Activated CD8-positive, alpha-beta memory T cell treated with anti-CD3 and anti-CD28 coated beads, Interleukin-2, amount 50 U/mL, for 48 hours (primary cell): ENCODE measurements around the gene NOP9.
A peak's percentile ranks its signal among the peaks of the same experiment; 100 is the strongest.

Experiments
- DNase-seq: peaks from one replicate; pipeline ENCODE4 v3.0.0-alpha.2; 2020

Gene NOP9

DNA sequence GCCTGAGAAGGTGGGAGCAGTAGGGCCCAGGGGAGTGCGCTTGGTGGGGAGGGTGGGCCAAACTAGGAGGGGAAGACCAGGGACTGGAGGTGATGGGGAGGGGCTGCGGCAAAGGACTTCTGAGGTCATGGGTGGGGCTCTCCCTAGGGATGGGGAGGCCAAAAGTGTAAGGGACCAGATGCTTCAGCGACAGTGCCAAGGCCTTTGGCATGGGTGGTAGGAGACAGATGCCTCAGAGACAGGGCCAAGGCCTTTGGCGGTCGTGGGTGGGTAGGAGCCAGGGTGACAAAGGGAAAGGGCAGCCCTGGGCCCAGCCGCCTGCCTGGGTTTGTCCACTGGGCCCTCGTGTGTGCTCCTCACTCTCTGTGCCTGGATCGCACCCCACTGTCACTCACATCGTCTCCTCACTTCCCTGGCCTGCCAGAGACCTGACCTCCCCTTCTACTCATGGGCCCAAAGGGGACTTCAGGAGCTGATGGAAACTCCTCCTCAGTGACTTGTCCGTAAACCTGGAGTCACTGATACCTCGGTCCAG, 15.1 kb upstream of the NOP9 start:
- no peak for DNase-seq

DNA sequence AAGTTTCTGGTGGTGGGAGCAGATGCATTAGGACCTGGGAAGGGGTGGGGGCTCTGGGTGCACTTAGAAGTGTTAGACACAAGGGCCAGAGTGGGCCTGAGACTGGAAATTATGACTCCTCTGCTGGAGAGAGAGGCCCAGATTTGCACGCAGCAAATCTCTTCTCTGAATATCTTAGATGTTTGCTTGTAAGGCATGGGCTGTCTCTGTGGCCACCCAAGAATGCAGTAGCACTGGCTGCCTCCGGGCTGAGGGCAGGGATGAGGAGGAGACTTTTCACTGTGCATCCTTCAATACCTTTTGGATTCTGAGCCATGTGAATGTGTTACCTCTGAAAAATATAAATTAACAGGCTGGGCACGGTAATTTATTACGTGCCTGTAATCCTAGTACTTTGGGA, 14.3 kb upstream of the NOP9 start:
- no peak for DNase-seq

DNA sequence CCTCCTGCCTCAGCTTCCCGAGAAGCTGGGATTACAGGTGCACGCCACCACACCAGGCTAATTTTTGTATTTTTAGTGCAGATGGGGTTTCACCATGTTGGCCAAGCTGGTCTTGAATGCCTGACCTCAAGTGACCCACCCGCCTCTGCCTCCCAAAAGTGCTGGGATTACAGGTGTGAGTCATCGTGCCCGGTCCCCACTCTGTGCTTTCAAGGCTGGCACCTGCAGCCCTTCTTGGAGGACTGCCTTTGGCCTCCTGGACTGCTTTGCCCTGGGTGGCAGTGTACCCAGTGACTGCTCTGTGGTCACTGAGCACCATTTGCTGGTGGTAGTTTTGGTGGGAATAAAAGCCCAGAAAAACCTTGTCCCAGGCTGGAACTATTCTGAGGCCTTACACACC, 12.7 kb upstream of the NOP9 start:
- DNase-seq: no peak

DNA sequence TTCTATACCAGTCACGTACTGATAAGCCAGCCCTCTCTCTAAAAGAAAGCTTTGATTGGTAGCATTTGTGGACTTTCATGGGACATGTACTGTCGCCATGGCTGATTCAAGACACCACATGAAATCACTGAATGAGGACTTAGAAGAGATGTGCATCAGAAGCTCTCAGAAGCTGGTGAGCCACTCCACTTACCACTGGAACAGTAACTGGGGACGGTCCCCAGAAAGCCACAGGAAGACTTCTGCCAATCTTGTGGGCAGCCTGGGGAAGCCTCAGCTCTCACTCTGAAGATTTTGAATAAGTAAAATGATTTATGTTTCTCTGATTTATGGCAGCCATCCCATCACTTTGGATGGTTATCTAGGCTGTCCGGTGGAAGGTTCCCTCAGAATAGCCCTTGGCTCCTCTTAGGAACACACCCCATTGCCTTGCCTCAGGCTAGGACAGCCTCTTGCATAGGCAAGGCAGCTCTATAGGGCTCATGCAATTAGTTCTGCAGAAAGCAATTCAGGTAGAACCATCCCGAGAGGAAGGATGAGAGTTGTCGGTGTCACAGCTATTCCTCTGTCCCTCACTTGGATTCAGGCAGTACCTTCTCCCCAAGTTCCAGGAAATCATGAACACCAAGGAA, 9.9 kb upstream of the NOP9 start:
- peak; percentile 78 for DNase-seq

DNA sequence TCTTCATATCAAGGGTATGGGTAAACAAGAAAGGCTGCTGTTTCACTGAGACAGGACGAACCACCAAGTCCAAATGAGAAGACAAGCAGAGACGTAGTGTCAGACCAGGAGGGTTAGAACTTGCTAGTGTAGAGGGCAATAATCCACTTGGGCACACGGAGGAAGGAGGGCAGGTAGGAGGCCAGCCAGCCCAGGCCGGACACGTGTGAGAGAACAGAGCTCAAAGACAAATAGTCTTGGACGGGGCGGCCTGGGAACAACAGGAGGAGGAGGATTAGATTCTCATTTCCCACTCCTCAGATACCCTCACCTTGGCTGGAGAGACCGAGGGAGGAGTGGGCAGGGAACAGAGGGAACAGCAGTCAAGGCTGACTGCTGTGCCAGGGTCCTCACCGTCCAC, 8.9 kb upstream of the NOP9 start:
- DNase-seq: no peak

DNA sequence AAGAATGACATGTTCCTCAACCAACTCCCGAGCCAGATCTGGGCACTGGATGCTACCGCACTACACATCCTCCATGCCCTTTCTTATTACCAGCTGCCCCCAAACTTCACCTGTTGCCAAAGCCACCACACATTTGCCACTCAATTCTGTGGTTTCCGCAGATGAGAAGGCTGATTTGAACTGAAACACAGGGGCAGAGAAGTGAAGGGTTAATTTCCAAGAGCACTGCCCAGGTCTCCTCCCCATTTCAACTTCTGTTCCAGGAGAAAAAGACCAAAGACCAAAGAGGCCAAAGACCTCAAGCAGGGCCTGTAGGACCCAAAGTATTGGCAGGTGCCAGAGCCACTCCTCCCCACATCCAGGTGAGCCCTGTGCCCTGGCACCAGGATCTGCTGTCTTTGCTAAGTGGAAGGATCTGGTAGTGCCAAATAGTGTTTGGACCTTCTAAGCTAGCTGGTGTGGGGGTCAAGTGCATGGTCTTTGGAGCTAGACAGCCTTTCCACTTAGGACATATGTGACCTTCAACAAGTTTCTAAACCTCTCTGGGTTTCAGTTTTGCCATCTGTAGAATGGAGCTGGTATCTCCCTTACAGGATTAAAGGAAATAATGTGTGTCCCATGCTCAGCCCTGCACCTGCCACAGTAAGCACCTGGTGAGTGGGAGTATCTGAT, 8.1 kb upstream of the NOP9 start:
- DNase-seq: no peak

DNA sequence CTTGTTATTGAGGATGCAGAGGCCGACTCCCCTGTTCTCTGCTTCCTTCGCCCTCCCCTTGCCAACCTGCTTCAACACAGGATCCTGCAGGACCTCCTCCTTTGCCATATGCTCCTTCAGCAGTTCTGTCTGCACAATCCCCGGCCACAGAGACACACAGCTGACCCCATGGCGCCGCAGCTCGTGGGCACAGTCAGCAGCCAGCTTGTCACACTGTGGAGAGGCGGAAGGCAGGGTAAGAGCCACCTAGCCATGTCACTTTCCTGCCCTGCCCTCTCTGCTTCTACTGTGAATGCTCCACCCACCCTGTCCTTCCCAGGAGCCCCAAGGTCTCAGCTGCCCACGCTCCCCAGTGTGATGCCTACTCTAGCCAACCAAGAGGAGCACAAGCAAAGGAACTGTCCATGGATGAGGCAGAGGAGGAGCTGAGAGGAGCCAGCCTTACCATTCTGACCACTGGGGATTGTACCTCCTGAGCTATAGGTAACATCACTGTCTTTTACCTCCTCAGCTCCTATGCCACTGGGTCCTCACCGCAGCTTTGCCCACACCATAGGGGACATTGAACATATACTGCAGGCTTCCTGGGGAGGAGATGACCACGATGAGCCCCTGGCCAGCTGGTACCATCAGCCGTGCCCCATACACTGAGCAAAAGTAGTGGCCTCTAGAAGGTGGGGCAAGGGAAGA, 7.4 kb upstream of the NOP9 start:
- no peak for DNase-seq

DNA sequence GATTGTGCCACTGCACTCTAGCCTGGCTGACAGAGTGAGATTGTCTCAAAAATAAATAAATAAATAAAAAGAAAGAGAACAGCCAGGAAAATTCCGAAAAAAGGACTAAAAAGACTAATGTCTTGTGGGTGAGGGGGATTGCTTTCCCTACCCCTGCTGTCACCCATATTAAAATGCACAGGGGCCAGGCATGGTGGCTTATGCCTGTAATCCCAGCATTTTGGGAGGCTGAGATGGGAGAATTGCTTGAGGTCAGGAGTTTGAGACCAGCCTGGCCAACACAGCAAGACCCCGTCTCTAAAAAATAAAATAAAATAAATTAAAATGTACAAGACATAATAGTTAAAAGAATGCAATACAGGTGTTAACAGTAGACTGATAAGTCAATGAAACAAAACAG, 6.1 kb upstream of the NOP9 start:
- no peak for DNase-seq

DNA sequence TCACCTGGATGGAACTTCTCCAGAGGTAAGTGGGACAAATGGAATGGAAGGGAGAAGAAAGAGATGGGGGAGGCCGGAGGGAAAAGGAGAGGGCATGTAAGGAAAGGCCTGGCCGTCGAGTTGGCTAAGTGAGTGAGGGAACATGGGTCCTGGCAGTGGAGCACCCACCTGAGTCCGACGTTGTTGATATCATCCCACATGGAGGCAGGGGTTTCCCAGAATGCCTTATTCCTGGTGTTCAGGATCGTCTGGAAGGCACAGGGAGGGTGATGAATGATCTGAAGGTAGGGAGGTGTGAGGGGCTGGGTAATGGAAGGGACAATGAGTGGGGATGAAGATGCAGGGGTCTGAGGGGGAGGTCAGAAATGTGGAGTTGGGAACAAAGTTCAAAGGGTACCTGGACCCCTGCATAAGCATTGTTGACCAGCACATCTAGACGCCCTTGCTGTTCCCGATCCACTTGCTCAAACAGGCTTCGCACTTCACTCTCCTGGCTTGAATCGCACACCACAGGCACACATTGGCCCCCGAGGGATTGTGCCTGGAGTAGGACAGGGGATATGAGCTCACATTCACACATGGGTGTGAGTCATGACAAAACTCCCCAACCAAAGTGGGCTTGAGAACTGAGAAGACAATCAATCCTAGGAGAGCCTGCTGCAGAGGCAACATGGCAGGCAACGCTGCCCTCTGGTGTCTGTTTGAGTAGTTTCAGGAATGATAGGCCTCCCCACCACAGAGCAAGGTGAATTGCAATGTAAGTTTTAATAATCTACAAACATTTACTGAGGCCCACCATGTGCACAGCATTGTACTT, 3.1 kb upstream of the NOP9 start:
- DNase-seq: peak; percentile 77

DNA sequence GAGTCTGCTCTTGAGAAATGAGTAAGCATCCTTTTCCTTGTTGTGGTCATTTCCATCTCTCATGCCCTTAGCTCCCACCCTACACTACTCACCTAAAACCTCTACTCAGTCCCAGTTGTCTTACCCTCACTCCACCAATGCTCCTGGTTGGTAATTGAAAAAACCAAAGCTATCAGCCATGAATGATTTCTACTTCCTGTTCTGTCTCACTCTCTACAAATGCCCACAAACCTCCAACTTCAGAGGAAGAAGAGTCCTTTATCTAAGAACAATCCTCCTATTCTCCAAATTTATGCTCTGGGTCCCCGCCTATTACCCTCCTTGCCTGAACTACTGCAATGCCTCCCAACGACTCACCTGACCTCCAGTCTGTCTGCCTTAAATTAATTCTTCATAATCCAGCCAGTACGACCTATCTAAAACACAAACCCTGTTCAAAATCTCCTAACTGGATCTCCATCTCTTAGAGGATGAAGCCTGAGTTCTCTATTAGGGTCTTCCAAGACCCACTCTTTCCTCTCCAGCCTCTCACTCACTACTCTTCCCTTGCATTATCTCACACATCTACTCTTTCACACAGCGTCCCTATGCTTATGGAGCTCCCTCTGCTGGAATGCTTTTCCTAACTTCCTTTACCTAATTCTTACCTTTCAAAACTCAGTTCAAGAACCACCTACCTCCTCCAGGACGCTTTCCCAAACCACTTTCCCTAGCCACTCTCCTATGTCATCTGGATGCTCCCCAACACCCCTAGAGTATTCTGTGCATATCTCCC, 2.3 kb upstream of the NOP9 start:
- no peak for DNase-seq

DNA sequence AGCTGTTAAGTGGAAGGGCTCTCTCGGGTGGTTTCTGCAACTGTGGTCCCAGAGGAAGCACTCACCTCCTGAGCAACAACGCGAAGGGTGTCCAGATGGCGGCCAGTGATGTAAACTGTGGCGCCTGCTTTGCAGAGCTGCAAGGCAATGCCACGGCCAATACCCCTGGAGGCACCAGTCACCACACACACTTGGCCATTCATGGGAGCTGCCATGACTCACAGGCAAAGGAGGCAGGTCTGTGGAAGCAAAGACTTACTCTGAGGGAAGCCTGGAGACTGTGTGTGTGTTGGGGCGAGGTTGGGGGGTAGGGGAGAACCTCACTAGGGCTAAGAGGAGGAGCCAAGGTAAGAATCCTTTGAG, 777 bp upstream of the NOP9 start:
- DNase-seq: no peak

DNA sequence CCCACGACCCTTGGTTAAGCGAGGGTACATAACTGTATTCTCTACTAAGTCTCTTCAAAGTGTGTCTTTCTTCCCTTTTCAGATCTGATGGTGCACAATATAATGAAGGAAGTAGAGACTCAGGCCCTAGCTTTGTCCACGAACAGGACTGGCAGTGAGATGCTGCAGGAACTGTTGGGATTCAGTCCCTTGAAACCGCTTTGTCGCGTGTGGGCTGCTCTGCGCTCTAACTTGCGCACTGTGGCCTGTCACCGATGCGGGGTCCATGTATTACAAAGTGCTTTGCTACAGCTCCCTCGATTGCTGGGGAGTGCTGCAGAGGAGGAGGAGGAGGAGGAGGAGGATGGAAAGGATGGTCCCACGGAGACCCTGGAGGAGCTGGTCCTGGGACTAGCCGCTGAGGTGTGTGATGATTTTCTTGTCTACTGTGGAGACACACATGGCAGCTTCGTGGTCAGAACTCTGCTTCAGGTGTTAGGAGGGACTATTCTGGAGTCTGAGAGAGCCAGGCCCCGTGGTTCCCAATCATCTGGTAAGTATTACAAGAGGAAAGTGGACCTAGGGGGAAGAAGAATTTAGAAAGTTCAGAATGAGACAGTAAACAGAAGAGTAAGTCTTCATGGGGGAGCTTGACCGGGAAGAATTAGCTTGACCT, 803 bp downstream of the NOP9 start:
- DNase-seq: no peak

DNA sequence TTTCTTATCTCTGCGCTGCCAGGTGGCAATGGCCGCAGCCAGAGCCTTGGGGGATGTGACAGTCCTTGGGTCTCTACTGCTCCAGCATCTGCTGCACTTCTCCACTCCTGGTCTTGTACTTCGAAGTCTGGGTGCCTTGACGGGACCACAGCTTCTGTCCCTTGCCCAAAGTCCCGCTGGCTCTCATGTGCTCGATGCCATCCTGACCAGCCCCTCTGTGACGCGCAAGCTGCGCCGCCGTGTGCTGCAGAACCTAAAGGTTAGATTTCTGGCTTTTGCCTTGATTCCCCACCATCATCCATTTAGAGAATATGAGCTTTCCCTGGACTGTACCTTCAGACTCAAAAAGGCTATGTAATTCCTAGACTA, 4.4 kb downstream of the NOP9 start:
- no peak for DNase-seq

DNA sequence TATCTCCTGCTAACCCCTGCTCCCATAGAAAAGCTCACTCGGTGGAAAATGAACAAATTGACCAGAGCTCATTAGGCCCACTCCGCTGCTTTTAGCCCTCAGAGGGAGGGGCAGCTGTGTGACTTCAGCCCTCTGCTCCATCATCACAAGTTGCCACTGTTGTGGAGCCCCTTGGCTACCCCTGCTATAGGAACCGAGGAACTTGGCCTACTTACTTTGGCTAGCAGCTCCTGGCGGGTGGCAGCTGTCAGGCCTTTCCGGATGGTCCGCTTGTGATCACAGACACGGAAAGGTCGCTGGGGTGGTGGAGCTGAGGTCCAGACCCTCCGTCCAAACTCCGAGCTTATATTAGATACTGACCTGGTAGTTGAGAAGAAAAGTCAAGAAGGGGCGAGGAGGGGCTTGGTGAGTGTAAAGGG, 7.5 kb downstream of the NOP9 start:
- no peak for DNase-seq

DNA sequence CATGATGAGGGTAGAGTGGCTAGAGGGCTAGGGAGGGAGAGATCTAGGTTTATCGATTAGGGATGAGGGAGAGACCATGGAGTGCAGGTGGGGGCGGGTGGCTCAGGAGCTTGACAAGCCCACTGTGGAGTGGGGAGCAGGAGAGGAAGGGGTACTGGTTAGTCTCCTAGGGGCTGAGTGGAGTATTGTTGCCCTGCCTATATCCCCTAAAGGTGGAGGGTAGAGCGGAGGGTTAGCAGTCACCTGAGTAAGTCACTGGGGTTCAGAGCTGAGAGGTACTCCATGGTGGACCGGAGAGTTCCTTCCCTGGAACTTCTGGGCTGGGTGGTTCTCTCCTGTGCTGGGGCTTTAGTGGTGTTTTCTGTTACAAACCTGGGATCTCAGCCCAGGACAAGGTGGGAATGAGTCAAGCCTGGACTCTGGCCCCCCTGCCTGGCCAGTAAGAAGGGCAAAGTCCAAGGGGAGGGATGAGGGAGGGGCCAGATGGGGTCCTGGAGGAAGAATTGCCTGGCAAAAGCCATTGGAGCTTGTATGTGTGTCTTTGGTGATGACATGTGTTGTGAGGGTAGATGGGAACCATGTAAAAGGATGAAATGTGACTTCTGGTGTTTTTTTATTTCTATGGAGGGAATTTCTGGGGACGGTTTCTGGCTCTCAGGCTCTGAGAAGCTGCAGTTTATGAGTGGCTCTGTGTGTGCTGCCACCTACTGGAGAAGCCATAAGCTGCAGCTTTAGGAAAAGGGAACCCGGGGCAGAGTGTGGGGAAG, 8.1 kb downstream of the NOP9 start, which contains the start of gene CIDEB:
Gene CIDEB, minus strand, starts transcription at position 403 of the 767 bp plus-strand sequence. Its CDS starts 119 bp downstream, at position 284.
- DNase-seq: peak; percentile 78

DNA sequence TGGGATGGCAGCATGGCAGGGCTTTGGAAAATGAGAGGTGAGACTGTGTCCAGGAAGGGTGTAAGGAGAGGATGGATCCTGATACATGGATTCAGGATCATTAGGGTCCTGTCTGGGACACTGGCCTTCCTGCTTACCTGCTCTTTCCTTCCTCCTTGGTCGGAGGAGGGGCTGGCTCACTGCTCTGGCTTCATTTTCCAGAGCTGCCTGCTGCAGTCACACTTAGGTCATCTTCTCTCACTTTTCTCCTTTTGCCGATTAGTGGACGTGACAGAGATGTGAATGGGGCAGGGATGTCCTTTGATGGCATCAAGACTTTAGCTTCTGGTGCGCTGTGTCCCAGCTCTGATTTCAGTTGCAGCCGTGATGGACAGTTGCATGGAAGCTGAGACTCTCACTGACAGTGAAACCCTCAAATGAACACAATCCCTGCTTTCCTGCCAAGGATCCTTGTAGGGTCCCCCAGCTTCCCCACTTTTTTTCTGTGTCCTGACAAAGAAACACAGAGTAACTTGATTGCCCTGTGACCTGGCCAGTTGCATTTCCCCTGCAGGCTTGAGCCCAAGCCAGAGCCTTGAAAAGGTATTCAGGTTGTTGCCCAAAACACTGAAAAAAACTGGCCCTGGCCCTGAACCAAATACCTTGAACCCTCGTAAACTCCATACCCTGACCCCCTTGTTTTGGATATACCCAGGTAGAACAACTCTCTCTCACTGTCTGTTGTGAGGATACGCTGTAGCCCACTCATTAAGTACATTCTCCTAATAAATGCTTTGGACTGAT, 8.9 kb downstream of the NOP9 start:
- no peak for DNase-seq

DNA sequence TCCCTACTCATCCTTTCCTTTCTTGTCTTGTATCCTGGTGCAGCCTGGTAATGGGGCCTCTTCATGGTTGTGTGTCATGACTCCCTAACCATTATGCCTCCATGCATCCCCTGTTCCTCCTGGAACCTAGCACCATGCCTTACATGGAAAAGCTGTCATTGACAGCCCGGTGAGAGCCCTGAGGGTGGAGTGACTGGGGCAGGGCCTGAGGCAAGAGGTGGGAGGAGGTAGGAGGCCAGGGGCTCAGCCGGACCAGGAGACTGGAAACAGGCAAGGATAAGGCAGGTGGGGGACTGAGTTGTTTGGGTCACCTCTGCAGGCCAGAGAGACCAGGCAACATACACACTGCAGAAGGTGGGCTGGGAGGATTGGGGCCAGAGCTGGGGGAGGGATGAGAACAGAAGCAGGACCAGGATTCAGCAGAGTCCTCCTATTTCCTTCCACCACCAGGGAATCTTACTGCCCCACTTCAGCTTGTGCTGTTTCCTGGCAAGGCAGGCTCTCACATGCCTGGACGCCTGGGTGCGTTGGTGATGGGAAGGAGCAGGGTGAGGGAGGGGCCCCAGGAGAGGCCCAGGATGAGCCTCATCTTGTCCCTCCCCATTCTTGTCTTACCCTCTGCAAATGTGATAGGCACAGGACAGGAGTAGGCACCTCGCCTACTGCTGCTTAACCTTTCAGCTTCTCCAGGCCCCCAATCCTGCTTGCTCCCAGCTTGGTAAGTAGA, 10.1 kb downstream of the NOP9 start, which contains the start of gene LTB4R2:
Gene LTB4R2, plus strand, starts transcription at position 603 of the 727 bp plus-strand sequence. CDS start 525 bp downstream, outside the sequence.
- DNase-seq: no peak

DNA sequence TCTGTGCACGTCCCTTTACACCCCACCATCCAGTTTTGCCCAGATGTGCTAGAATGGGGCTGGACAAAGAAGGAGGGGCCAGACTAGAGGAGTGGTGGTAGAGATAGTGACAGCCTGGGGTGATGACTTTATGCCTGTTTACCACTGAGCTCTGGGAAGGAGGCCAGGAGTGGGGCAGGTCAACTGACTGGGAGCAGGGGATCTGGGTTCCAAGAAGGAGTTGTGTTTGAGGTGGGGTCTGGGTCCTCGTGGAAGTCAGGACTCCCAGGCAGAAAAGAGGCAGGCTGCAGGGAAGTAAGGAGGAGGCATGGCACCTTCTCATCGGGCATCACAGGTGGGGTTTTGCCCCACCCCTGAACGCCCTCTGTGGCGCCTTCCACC, 10.6 kb downstream of the NOP9 start:
- no peak for DNase-seq
